ENCODE results near the gene PLCL2. TPM values are rescaled to one million over a fixed set of nuclear protein-coding genes. Genes with fewer than 3 reads are reported as not detected.

The PLCL2 gene
- polyA plus RNA-seq, 6 donors from 2014 or later: 65.7 to 92.7 (median 69.1) TPM

GRCh38 chr3:17003457-17003856, 118.7 kb downstream of the PLCL2 start:
- DNase-seq: no peak
- H3K36me3 Mint-ChIP-seq: peaks cover 8% of the 10 kb centered on the region in 2 donors
- H3K4me1 Mint-ChIP-seq: peaks cover 49 to 75% (median 64%) of the 10 kb centered on the region in 3 donors
- H3K27ac Mint-ChIP-seq: peak overlapping the region in 5 of 6 donors; percentile 17 to 94 (median 88)
- H3K27me3 Mint-ChIP-seq: no peaks in the 10 kb centered on the region
- ATAC-seq (ENCODE audit: low read depth in 2 of 2): no peak
- H3K4me3 Mint-ChIP-seq: peak overlapping the region in 1 of 8 donors; percentile 48
- H3K9me3 Mint-ChIP-seq: peaks cover 0 to 25% (median 13%) of the 10 kb centered on the region in 7 donors

GRCh38 chr3:17006132-17006852, 121.5 kb downstream of the PLCL2 start:
- peak; percentile 48 to 53 for ATAC-seq (ENCODE audit: low read depth in 2 of 2)
- H3K4me1 Mint-ChIP-seq: peaks cover 42 to 65% (median 59%) of the 10 kb centered on the region in 3 donors

GRCh38 chr3:17007284-17007683, 122.5 kb downstream of the PLCL2 start:
- Mint-ChIP-seq H3K9me3 (peaks cover 0 to 9% (median 2%) of the 10 kb centered on the region in 7 donors), H3K27me3 (no peaks in the 10 kb centered on the region), H3K27ac (peak overlapping the region in 3 of 6 donors; percentile 5 to 16 (median 8)), H3K36me3 (peaks cover 7 to 16% of the 10 kb centered on the region in 2 donors), H3K4me1 (peaks cover 39 to 57% (median 55%) of the 10 kb centered on the region in 3 donors), H3K4me3 (no peak overlapping the region)
- DNase-seq (no peak), ATAC-seq (ENCODE audit: low read depth in 2 of 2) (no peak)

More at GRCh38 chr3:17006132-17006852, 121.5 kb downstream of the PLCL2 start:
- H3K9me3 Mint-ChIP-seq: peaks cover 0 to 16% (median 7%) of the 10 kb centered on the region in 7 donors
- H3K4me3 Mint-ChIP-seq: peak overlapping the region in 1 of 8 donors; percentile 46
- H3K36me3 Mint-ChIP-seq: peaks cover 12 to 20% of the 10 kb centered on the region in 2 donors
- no peaks in the 10 kb centered on the region for H3K27me3 Mint-ChIP-seq
- peak overlapping the region; percentile 9 to 73 (median 36) for H3K27ac Mint-ChIP-seq
- no peak for DNase-seq

- peaks cover 30 to 49% (median 39%) of the 10 kb centered on the region in 3 donors for H3K4me1 Mint-ChIP-seq
Measured at GRCh38 chr3:17009826-17010225, 125.1 kb downstream of the PLCL2 start.

GRCh38 chr3:17011728-17012338, 127.1 kb downstream of the PLCL2 start:
- peaks cover 15 to 44% (median 22%) of the 10 kb centered on the region in 3 donors for H3K4me1 Mint-ChIP-seq
- DNase-seq (no peak), ATAC-seq (ENCODE audit: low read depth in 2 of 2) (no peak)
- no peak overlapping the region for H3K4me3 Mint-ChIP-seq
- H3K27me3 Mint-ChIP-seq: no peaks in the 10 kb centered on the region
- H3K36me3 Mint-ChIP-seq: peaks cover 23 to 24% of the 10 kb centered on the region in 2 donors
- no peak overlapping the region for H3K27ac Mint-ChIP-seq
- no peaks in the 10 kb centered on the region for H3K9me3 Mint-ChIP-seq

More at GRCh38 chr3:17009826-17010225, 125.1 kb downstream of the PLCL2 start:
- no peaks in the 10 kb centered on the region for H3K9me3 Mint-ChIP-seq
- no peak overlapping the region for H3K4me3 Mint-ChIP-seq
- peaks cover 11 to 16% of the 10 kb centered on the region in 2 donors for H3K36me3 Mint-ChIP-seq
- DNase-seq (no peak), ATAC-seq (ENCODE audit: low read depth in 2 of 2) (no peak)
- no peaks in the 10 kb centered on the region for H3K27me3 Mint-ChIP-seq
- no peak overlapping the region for H3K27ac Mint-ChIP-seq

GRCh38 chr3:17013050-17013449, 128.3 kb downstream of the PLCL2 start:
- Mint-ChIP-seq H3K4me3 (no peak overlapping the region), H3K27ac (peak overlapping the region in 2 of 6 donors; percentile 11 to 40), H3K9me3 (no peaks in the 10 kb centered on the region), H3K27me3 (no peaks in the 10 kb centered on the region), H3K36me3 (peaks cover 23 to 24% of the 10 kb centered on the region in 2 donors), H3K4me1 (peaks cover 15 to 38% (median 15%) of the 10 kb centered on the region in 3 donors)
- no peak for ATAC-seq (ENCODE audit: low read depth in 2 of 2)
- DNase-seq: no peak

- Mint-ChIP-seq H3K9me3 (no peaks in the 10 kb centered on the region), H3K4me3 (no peak overlapping the region), H3K27ac (peak overlapping the region in 3 of 6 donors; percentile 21 to 79 (median 30)), H3K27me3 (no peaks in the 10 kb centered on the region), H3K4me1 (peaks cover 12 to 38% (median 15%) of the 10 kb centered on the region in 3 donors), H3K36me3 (peaks cover 23 to 24% of the 10 kb centered on the region in 2 donors)
- DNase-seq: no peak
- no peak for ATAC-seq (ENCODE audit: low read depth in 2 of 2)
Measured at GRCh38 chr3:17013571-17013970, 128.8 kb downstream of the PLCL2 start.

- DNase-seq: no peak
- Mint-ChIP-seq H3K36me3 (peaks cover 23 to 24% of the 10 kb centered on the region in 2 donors), H3K4me1 (peaks cover 8 to 36% (median 12%) of the 10 kb centered on the region in 3 donors), H3K27ac (no peak overlapping the region), H3K9me3 (no peaks in the 10 kb centered on the region), H3K27me3 (no peaks in the 10 kb centered on the region), H3K4me3 (peak overlapping the region in 1 of 8 donors; percentile 32)
- no peak for ATAC-seq (ENCODE audit: low read depth in 2 of 2)
Measured at GRCh38 chr3:17014284-17014683, 129.5 kb downstream of the PLCL2 start.

GRCh38 chr3:17014709-17015108, 130.0 kb downstream of the PLCL2 start:
- peaks cover 8 to 32% (median 11%) of the 10 kb centered on the region in 3 donors for H3K4me1 Mint-ChIP-seq
- no peaks in the 10 kb centered on the region for H3K9me3 Mint-ChIP-seq
- no peaks in the 10 kb centered on the region for H3K27me3 Mint-ChIP-seq
- no peak overlapping the region for H3K27ac Mint-ChIP-seq
- peak overlapping the region in 1 of 8 donors; percentile 32 for H3K4me3 Mint-ChIP-seq
- DNase-seq (no peak), ATAC-seq (ENCODE audit: low read depth in 2 of 2) (no peak)
- H3K36me3 Mint-ChIP-seq: peaks cover 20 to 23% of the 10 kb centered on the region in 2 donors

- ATAC-seq (ENCODE audit: low read depth in 2 of 2): no peak
- Mint-ChIP-seq H3K9me3 (peaks cover 0 to 2% (median 0%) of the 10 kb centered on the region in 7 donors), H3K4me1 (peaks cover 25 to 46% (median 30%) of the 10 kb centered on the region in 3 donors), H3K4me3 (no peak overlapping the region), H3K27me3 (no peaks in the 10 kb centered on the region), H3K36me3 (peaks cover 2 to 3% of the 10 kb centered on the region in 2 donors), H3K27ac (peak overlapping the region in 4 of 6 donors; percentile 37 to 87 (median 58))
- DNase-seq: no peak
Measured at GRCh38 chr3:17021614-17022013, 136.9 kb downstream of the PLCL2 start.

- ATAC-seq (ENCODE audit: low read depth in 2 of 2): peak; percentile 98 to 99
- peaks cover 25 to 43% (median 34%) of the 10 kb centered on the region in 3 donors for H3K4me1 Mint-ChIP-seq
Measured at GRCh38 chr3:17023006-17023664, 138.4 kb downstream of the PLCL2 start.

GRCh38 chr3:17025594-17026139, 140.9 kb downstream of the PLCL2 start:
- Mint-ChIP-seq H3K36me3 (no peaks in the 10 kb centered on the region), H3K27me3 (no peaks in the 10 kb centered on the region), H3K4me1 (peaks cover 45 to 66% (median 53%) of the 10 kb centered on the region in 3 donors), H3K27ac (peak overlapping the region in 1 of 6 donors; percentile 26), H3K9me3 (peaks cover 0 to 2% (median 0%) of the 10 kb centered on the region in 7 donors), H3K4me3 (no peak overlapping the region)
- no peak for ATAC-seq (ENCODE audit: low read depth in 2 of 2)
- DNase-seq: no peak

More at GRCh38 chr3:17023006-17023664, 138.4 kb downstream of the PLCL2 start:
- peaks cover 0 to 2% (median 0%) of the 10 kb centered on the region in 7 donors for H3K9me3 Mint-ChIP-seq
- DNase-seq: peak; percentile 20
- H3K27me3 Mint-ChIP-seq: no peaks in the 10 kb centered on the region
- H3K4me3 Mint-ChIP-seq: peak overlapping the region in 4 of 8 donors; percentile 36 to 74 (median 65)
- peak overlapping the region; percentile 60 to 97 (median 88) for H3K27ac Mint-ChIP-seq
- no peaks in the 10 kb centered on the region for H3K36me3 Mint-ChIP-seq

GRCh38 chr3:17027318-17027717, 142.6 kb downstream of the PLCL2 start:
- no peaks in the 10 kb centered on the region for H3K27me3 Mint-ChIP-seq
- H3K4me3 Mint-ChIP-seq: no peak overlapping the region
- no peak for DNase-seq
- peaks cover 45 to 63% (median 50%) of the 10 kb centered on the region in 3 donors for H3K4me1 Mint-ChIP-seq
- peaks cover 0 to 2% (median 0%) of the 10 kb centered on the region in 7 donors for H3K9me3 Mint-ChIP-seq
- no peaks in the 10 kb centered on the region for H3K36me3 Mint-ChIP-seq
- no peak for ATAC-seq (ENCODE audit: low read depth in 2 of 2)
- H3K27ac Mint-ChIP-seq: peak overlapping the region in 1 of 6 donors; percentile 39

Measured in naive B cell (primary cell).